HFFc6 (cell line): ENCODE data around the gene CPT1B. TPM values are rescaled to one million over a fixed set of nuclear protein-coding genes. Genes with fewer than 3 reads are reported as not detected.

Source experiments
- DNase-seq: peaks from one replicate; pipeline ENCODE4 v3.0.0-alpha.2; 2018
- H3K27ac Mint-ChIP-seq: 2 replicates; pipeline ENCODE4 v1.8.0; 2020; ENCODE audit warnings: mild to moderate bottlenecking, mixed read lengths
- H3K27me3 Mint-ChIP-seq: 2 replicates; pipeline ENCODE4 v1.8.0; 2021; ENCODE audit warnings: mild to moderate bottlenecking, moderate library complexity, mixed read lengths; ENCODE audit not compliant: insufficient read depth
- H3K36me3 Mint-ChIP-seq: 2 replicates; pipeline ENCODE4 v1.8.0; 2021; ENCODE audit warnings: low read depth, mixed read lengths
- H3K4me1 Mint-ChIP-seq: 2 replicates; pipeline ENCODE4 v1.8.0; 2020; ENCODE audit warnings: low read depth, mixed read lengths
- H3K4me3 Mint-ChIP-seq: 2 replicates; pipeline ENCODE4 v1.8.0; 2020; ENCODE audit warnings: mild to moderate bottlenecking, moderate library complexity, mixed read lengths
- H3K9me3 Mint-ChIP-seq: 2 replicates; pipeline ENCODE4 v1.8.0; 2020; ENCODE audit warnings: mild to moderate bottlenecking, mixed read lengths
- CTCF ChIP-seq: fragments of 200-600 bp; sonication (generic); IDR thresholded peaks from 2 replicates; pipeline ENCODE4 v1.5.0; 2021; ENCODE audit warnings: antibody characterized with exemption, mild to moderate bottlenecking
- total RNA-seq, 6 experiments: library from RNA; stranded (reverse); fragmentation: NEBNext Ultra II Directional; extraction: Animal tissue kit (Norgen Biotek cat#: 25700); gene quantifications; 2 replicates in 1 of 6; 3 replicates in 5 of 6; pipeline ENCODE4 v1.2.3, GENCODE V29; 2021

CPT1B gene
- total RNA-seq, 6 experiments from 2014 or later, result 0.82 to 3.0 (median 1.5) TPM

- peaks cover 30% of the 10 kb centered on the region for H3K27me3 Mint-ChIP-seq
- no peak for TF ChIP-seq CTCF
- no peaks in the 10 kb centered on the region for H3K9me3 Mint-ChIP-seq
- H3K4me1 Mint-ChIP-seq, result no peaks in the 10 kb centered on the region
- H3K4me3 Mint-ChIP-seq, result no peak overlapping the region
- DNase-seq, result no peak
- H3K36me3 Mint-ChIP-seq, result no peaks in the 10 kb centered on the region
- no peak overlapping the region for H3K27ac Mint-ChIP-seq
Measured at GRCh38 chr22:50613291-50613981, 35.2 kb upstream of the CPT1B start.

- Mint-ChIP-seq H3K4me3 (no peak overlapping the region), H3K4me1 (no peaks in the 10 kb centered on the region), H3K27ac (no peak overlapping the region), H3K27me3 (peaks cover 36% of the 10 kb centered on the region), H3K36me3 (no peaks in the 10 kb centered on the region), H3K9me3 (no peaks in the 10 kb centered on the region)
- TF ChIP-seq CTCF, result no peak
- DNase-seq, result no peak
Measured at GRCh38 chr22:50612528-50613221, 34.4 kb upstream of the CPT1B start.

GRCh38 chr22:50612168-50612527 lies 33.9 kb upstream of the CPT1B start:
- Mint-ChIP-seq H3K9me3 (no peaks in the 10 kb centered on the region), H3K27me3 (peaks cover 38% of the 10 kb centered on the region), H3K4me3 (no peak overlapping the region), H3K4me1 (no peaks in the 10 kb centered on the region), H3K27ac (no peak overlapping the region), H3K36me3 (no peaks in the 10 kb centered on the region)
- TF ChIP-seq CTCF, result no peak
- DNase-seq, result no peak

- Mint-ChIP-seq H3K27ac (no peak overlapping the region), H3K4me1 (no peaks in the 10 kb centered on the region), H3K9me3 (no peaks in the 10 kb centered on the region), H3K4me3 (no peak overlapping the region), H3K27me3 (peaks cover 39% of the 10 kb centered on the region), H3K36me3 (no peaks in the 10 kb centered on the region)
- no peak for DNase-seq
- TF ChIP-seq CTCF, result no peak
Measured at GRCh38 chr22:50611341-50612060, 33.3 kb upstream of the CPT1B start.

GRCh38 chr22:50610581-50610980 lies 32.4 kb upstream of the CPT1B start:
- no peak for TF ChIP-seq CTCF
- Mint-ChIP-seq H3K27ac (no peak overlapping the region), H3K27me3 (peaks cover 42% of the 10 kb centered on the region), H3K4me3 (no peak overlapping the region), H3K36me3 (no peaks in the 10 kb centered on the region), H3K9me3 (no peaks in the 10 kb centered on the region), H3K4me1 (no peaks in the 10 kb centered on the region)
- DNase-seq, result no peak
